Endothelial cell of umbilical vein (primary cell): Measurements from ENCODE around the gene KIRREL2. TPM values are rescaled to one million over a fixed set of nuclear protein-coding genes. Genes with fewer than 3 reads are reported as not detected.

Source experiments
- BruUV-seq: library from RNA; stranded (reverse); fragments of 400-500 nt; replicated peaks from 2 replicates; lab custom pipeline; 2021; lab: Mats Ljungman, UMichigan
- CTCF ChIA-PET: fragments of 300-600, 350-600 bp; sonication (Branson Sonifier 250); formaldehyde crosslinking; loops from one replicate; lab custom pipeline; 2021; ENCODE audit warnings: antibody characterized with exemption, inconsistent platforms; lab: Charles Lee
- POLR2A ChIA-PET: fragments of 300-600, 350-600 bp; sonication (Branson Sonifier 250); formaldehyde crosslinking; loops from one replicate; lab custom pipeline; 2021; ENCODE audit warnings: antibody characterized with exemption, inconsistent platforms; lab: Charles Lee
- DNase-seq: peaks from one replicate; pipeline ENCODE4 v3.0.0-alpha.2; 2011; ENCODE audit warnings: low read depth, low spot score
- FAIRE-seq: peaks from 2 replicates; lab custom pipeline; 2011; peaks lifted over from hg19 to GRCh38; lab: Jason Lieb, UNC
- H2AFZ ChIP-seq: 2 replicates; pipeline ENCODE4 v1.6.0; 2012; ENCODE audit warnings: low read depth, low read length, control low read depth, inconsistent platforms
- H3K27ac ChIP-seq: 2 replicates; pipeline ENCODE4 v1.5.1; 2011; ENCODE audit warnings: low read depth, mild to moderate bottlenecking, control low read depth, low read length, moderate library complexity; ENCODE audit not compliant: insufficient read depth
- H3K27me3 ChIP-seq, 2 experiments: 2 replicates each; pipeline versions ENCODE4 v1.6.0 to v1.6.1; 2011; ENCODE audit warnings: low read length in 2 of 2, mixed read lengths in 1 of 2; ENCODE audit not compliant: control insufficient read depth in 2 of 2, insufficient read depth in 2 of 2
- H3K36me3 ChIP-seq, 2 experiments: 2 replicates in 1 of 2; 3 replicates in 1 of 2; pipeline ENCODE4 v1.5.1; 2011; ENCODE audit warnings: low read length in 2 of 2, mild to moderate bottlenecking in 1 of 2, moderate library complexity in 1 of 2; ENCODE audit not compliant: control insufficient read depth in 2 of 2, insufficient read depth in 2 of 2; ENCODE audit errors: extremely low read depth in 1 of 2
- H3K4me1 ChIP-seq: 3 replicates; pipeline ENCODE4 v1.5.1; 2011; ENCODE audit warnings: mild to moderate bottlenecking, low read length; ENCODE audit not compliant: control insufficient read depth, insufficient read depth; ENCODE audit errors: extremely low read depth
- H3K4me2 ChIP-seq: 2 replicates; pipeline ENCODE4 v1.6.1; 2011; ENCODE audit warnings: low read length, control low read depth, mixed read lengths; ENCODE audit not compliant: insufficient read depth
- H3K4me3 ChIP-seq, 3 experiments: fragments of 200-600 bp in 1 of 3; sonication (generic), shearing (Covaris generic) in 1 of 3; replicated peaks in 1 of 3; 2 replicates each; pipeline ENCODE4 v1.5.1; 2011 to 2016; ENCODE audit warnings: control low read depth in 3 of 3, low read length in 3 of 3, mild to moderate bottlenecking in 2 of 3, inconsistent platforms in 1 of 3, low read depth in 1 of 3, moderate library complexity in 1 of 3; ENCODE audit not compliant: insufficient read depth in 1 of 3
- H3K79me2 ChIP-seq: 2 replicates; pipeline ENCODE4 v1.6.0; 2012; ENCODE audit warnings: low read length, inconsistent platforms; ENCODE audit not compliant: control insufficient read depth, insufficient read depth
- H3K9ac ChIP-seq: replicated peaks from 2 replicates; pipeline ENCODE3; 2011; ENCODE audit warnings: low read length, control low read depth; ENCODE audit not compliant: insufficient read depth; ENCODE audit errors: extremely low read depth
- H3K9me1 ChIP-seq: replicated peaks from 3 replicates; pipeline ENCODE4 v1.6.0; 2011; ENCODE audit warnings: mild to moderate bottlenecking, low read length; ENCODE audit not compliant: control insufficient read depth, insufficient read depth; ENCODE audit errors: extremely low read depth
- H3K9me3 ChIP-seq: replicated peaks from 2 replicates; pipeline ENCODE4 v1.5.1; 2012; ENCODE audit warnings: low read length, inconsistent platforms; ENCODE audit not compliant: control insufficient read depth, insufficient read depth
- H4K20me1 ChIP-seq: replicated peaks from 2 replicates; pipeline ENCODE3; 2011; ENCODE audit warnings: mild to moderate bottlenecking, low read length; ENCODE audit not compliant: control insufficient read depth, insufficient read depth; ENCODE audit errors: extremely low read depth
- CTCF ChIP-seq, 2 donors: IDR thresholded peaks; 1 replicate in 1 of 2; 2 replicates in 1 of 2; pipeline ENCODE4 v1.5.1; 2011; ENCODE audit warnings: low read length in 2 of 2, mild to moderate bottlenecking in 2 of 2, moderate library complexity in 2 of 2, control low read depth in 1 of 2, inconsistent platforms in 1 of 2, low read depth in 1 of 2; ENCODE audit not compliant: insufficient read depth in 1 of 2; ENCODE audit errors: extremely low read depth in 1 of 2
- EZH2 ChIP-seq: IDR thresholded peaks from 2 replicates; pipeline ENCODE4 v1.6.1; 2012; ENCODE audit warnings: borderline replicate concordance, low read depth, mild to moderate bottlenecking, moderate library complexity, low read length, inconsistent platforms; ENCODE audit not compliant: severe bottlenecking
- FOS ChIP-seq: IDR thresholded peaks from 2 replicates; pipeline ENCODE4 v1.6.1; 2011; ENCODE audit warnings: mild to moderate bottlenecking, low read length, moderate library complexity, borderline replicate concordance; ENCODE audit not compliant: insufficient read depth
- GATA2 ChIP-seq: IDR thresholded peaks from 2 replicates; pipeline ENCODE4 v1.7.0; 2011; ENCODE audit warnings: low read depth, mild to moderate bottlenecking, moderate library complexity, mixed read lengths, low read length; ENCODE audit not compliant: insufficient read length, insufficient read depth
- JUN ChIP-seq: IDR thresholded peaks from 2 replicates; pipeline ENCODE4 v1.6.1; 2011; ENCODE audit warnings: borderline replicate concordance, low read depth; ENCODE audit not compliant: insufficient read length, insufficient read depth
- MAX ChIP-seq: IDR thresholded peaks from 2 replicates; pipeline ENCODE4 v1.6.1; 2011; ENCODE audit not compliant: insufficient read depth, insufficient read length
- MYC ChIP-seq: IDR thresholded peaks from one replicate; pipeline ENCODE4 v1.6.1; 2011; ENCODE audit warnings: mild to moderate bottlenecking, low read depth, low read length
- POLR2A ChIP-seq: IDR thresholded peaks from 2 replicates; pipeline ENCODE4 v1.6.1; 2012; ENCODE audit warnings: low read depth, mild to moderate bottlenecking, control low read depth, low read length
- POLR2AphosphoS5 ChIP-seq: IDR thresholded peaks from 2 replicates; pipeline ENCODE4 v1.6.1; 2012; ENCODE audit warnings: low read depth, mild to moderate bottlenecking, control low read depth, low read length, moderate library complexity; ENCODE audit not compliant: insufficient read depth
- dilution Hi-C: fragments of 300-500 bp; cut with MboI; formaldehyde crosslinking; loops from one replicate; pipeline ENCODE4 v1.15.0; 2019; ENCODE audit warnings: low sequenced_read_pairs; ENCODE audit not compliant: extremely low pct_ligation_motif_present
- intact Hi-C: fragments of 100-400 bp; cut with micrococcal nuclease; formaldehyde crosslinking; loops from one replicate; pipeline ENCODE4 v1.10.0; 2022
- polyA plus RNA-seq, 4 experiments: library from polyadenylated mRNA; depleted of rRNA in 3 of 4; stranded (reverse) in 3 of 4; unstranded in 1 of 4; fragments of >200 nt; gene quantifications; 2 replicates each; pipeline versions ENCODE4 v1.2.1 to v1.2.3, GENCODE V29; 2011 to 2012; ENCODE audit warnings: missing spikeins in 1 of 4
- total RNA-seq: library from RNA; stranded (reverse); gene quantifications from 2 replicates; pipeline ENCODE4 v1.2.3, GENCODE V29; 2021

The KIRREL2 gene
- total and polyA plus RNA-seq, 2 donors (not counting 3 experiments of a cell fraction or from before 2014, with no cell fraction given) = not detected

GRCh38 chr19:35828692-35829301 lies 27.9 kb upstream of the KIRREL2 start:
- H3K4me2 ChIP-seq = no peak overlapping the region
- dilution Hi-C loops = no loop called here
- BruUV-seq = no TSS peak
- ChIA-PET CTCF (interaction anchor here (0.8 to 1.6 kb wide), 6 partner anchors 9 to 102 kb away, joined by 3 to 8 read pairs (median 4); partner anchors contain the start of gene PRODH2), POLR2A (no interaction called here)
- no peak overlapping the region for H2AFZ ChIP-seq
- H3K27ac ChIP-seq = no peak overlapping the region
- H3K79me2 ChIP-seq = no peaks in the 10 kb centered on the region
- intact Hi-C loops = loop anchor here (5.0 kb wide), 1 partner anchor 104 kb away; no protein-coding TSS in a partner anchor
- H4K20me1 ChIP-seq = no peaks in the 10 kb centered on the region
- no peaks in the 10 kb centered on the region for H3K4me1 ChIP-seq
- H3K36me3 ChIP-seq = no peaks in the 10 kb centered on the region
- DNase-seq = peak; percentile 45
- no peak for FAIRE-seq
- H3K4me3 ChIP-seq = no peak overlapping the region
- H3K9me3 ChIP-seq = no peaks in the 10 kb centered on the region
- H3K27me3 ChIP-seq = no peaks in the 10 kb centered on the region
- no peak overlapping the region for H3K9ac ChIP-seq
- no peak for TF ChIP-seq JUN
- no peak for TF ChIP-seq POLR2AphosphoS5
- no peak for TF ChIP-seq POLR2A
- TF ChIP-seq MYC = no peak
- TF ChIP-seq FOS = no peak
- no peak for TF ChIP-seq EZH2
- TF ChIP-seq GATA2 = no peak
- no peak for TF ChIP-seq MAX
- no peak for TF ChIP-seq CTCF (IDR thresholded peaks at IDR 0.05; ENCODE audit: extremely low read depth in 1 of 2, insufficient read depth in 1 of 2, low read depth in 1 of 2, low read length in 2 of 2)
- no peaks in the 10 kb centered on the region for H3K9me1 ChIP-seq
